VCaP (cell line): ENCODE data around the gene ASPN.

Source experiments
- H3K27ac ChIP-seq: fragments of 450-650 bp; 2 replicates; pipeline ENCODE4 v1.5.1; 2017
- TF ChIP-seq, protein P1 (sequence below): fragments of 450-650 bp; conservative IDR thresholded peaks from 2 replicates; pipeline ENCODE4 v1.5.1; 2017; ENCODE audit warnings: mild to moderate bottlenecking, moderate library complexity

ASPN gene

GRCh38 chr9:92506184-92506857, 24.0 kb upstream of the ASPN start:
- H3K27ac ChIP-seq = no peak overlapping the region
- TF ChIP-seq, protein P1, sequence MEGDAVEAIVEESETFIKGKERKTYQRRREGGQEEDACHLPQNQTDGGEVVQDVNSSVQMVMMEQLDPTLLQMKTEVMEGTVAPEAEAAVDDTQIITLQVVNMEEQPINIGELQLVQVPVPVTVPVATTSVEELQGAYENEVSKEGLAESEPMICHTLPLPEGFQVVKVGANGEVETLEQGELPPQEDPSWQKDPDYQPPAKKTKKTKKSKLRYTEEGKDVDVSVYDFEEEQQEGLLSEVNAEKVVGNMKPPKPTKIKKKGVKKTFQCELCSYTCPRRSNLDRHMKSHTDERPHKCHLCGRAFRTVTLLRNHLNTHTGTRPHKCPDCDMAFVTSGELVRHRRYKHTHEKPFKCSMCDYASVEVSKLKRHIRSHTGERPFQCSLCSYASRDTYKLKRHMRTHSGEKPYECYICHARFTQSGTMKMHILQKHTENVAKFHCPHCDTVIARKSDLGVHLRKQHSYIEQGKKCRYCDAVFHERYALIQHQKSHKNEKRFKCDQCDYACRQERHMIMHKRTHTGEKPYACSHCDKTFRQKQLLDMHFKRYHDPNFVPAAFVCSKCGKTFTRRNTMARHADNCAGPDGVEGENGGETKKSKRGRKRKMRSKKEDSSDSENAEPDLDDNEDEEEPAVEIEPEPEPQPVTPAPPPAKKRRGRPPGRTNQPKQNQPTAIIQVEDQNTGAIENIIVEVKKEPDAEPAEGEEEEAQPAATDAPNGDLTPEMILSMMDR = no peak

DNA sequence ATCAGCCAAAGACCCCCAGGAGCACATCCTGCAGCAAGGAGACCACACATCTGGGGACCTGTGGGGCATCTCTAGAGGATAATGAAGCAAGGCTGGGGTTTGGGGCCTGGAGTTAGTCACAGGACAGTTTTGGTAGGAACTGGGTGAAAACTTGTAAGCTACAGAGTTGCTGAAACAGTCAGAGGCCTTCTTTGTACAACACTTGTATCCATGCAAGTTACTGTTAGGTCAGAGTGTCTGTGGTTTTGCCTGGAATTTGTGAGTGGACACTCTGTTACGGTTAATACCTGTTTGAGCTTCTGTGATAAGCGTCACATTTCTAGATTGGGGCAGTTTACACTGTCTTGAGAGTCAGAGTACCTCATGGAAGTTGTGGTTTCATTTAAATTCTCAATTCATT, 22.6 kb upstream of the ASPN start:
- TF ChIP-seq, protein P1 = no peak
- H3K27ac ChIP-seq = no peak overlapping the region

GRCh38 chr9:92503156-92503555, 20.9 kb upstream of the ASPN start:
- H3K27ac ChIP-seq = no peak overlapping the region
- TF ChIP-seq, protein P1 = no peak

DNA sequence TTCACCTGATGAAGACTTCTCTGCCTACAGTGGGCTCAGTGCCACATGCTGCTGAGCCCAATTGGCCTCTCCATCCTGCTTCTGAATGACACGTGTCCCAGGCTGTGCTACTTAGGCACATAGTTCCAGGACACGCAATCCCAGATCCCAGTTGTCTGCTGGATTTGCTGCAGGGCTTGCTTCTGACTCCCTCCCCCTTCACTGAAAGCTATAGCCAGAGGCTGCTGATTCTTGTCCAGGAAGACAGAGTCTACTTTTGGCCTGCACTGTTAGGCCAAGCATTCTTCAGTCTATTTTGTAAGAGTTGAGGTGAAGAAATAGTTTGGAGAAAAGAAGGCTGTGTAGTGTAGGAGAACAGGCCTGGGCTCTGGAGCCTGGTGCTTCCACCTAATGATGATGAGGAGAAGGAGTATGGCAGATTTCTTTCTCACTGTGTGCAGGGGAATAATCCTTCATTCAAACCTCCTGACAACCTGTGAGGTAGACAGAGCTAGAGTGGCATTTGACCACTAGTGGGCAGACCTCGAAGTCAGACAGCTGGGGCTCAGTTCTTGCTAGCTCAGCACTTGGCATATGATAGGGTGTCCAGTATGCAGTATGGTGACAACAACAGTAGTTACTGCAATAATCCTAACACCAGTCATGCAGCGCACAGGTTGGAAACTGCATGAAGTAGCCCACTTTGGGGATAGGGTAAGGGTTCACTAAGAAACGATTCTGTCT, 19.5 kb upstream of the ASPN start:
- no peak overlapping the region for H3K27ac ChIP-seq
- TF ChIP-seq, protein P1 = peak; percentile 70

DNA sequence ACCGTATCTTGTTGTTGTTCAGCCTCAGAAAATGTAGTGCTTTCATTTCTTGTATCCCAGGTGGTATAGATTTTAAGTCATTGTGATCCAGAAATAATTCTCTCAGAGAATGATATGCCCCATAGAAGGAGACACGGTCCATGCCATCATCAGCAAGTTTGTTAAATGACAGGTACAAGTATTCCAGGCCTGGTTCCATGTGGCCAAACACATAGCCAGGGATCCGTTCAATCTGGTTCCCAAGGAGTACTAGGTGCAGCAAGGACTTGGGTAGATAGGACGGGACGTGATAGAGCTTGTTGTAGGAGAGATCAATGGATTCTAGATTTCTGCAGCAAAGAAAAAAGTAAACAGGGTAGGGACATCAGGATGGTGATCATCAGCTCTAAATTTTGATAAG, 18.4 kb upstream of the ASPN start:
- TF ChIP-seq, protein P1 = no peak
- no peak overlapping the region for H3K27ac ChIP-seq

GRCh38 chr9:92499701-92500100, 17.4 kb upstream of the ASPN start:
- H3K27ac ChIP-seq = no peak overlapping the region
- TF ChIP-seq, protein P1 = no peak

GRCh38 chr9:92496396-92497176, 14.3 kb upstream of the ASPN start:
- TF ChIP-seq, protein P1 = no peak
- no peak overlapping the region for H3K27ac ChIP-seq
